GM12878 (cell line): ENCODE results near the gene KCND3. TPM values are rescaled to one million over a fixed set of nuclear protein-coding genes. Genes with fewer than 3 reads are reported as not detected.

ENCODE experiments used
- ATAC-seq: fragments of 200-7000 bp; cut with Tn5 transposase; 3 replicates; pipeline ENCODE4 v1.9.1; 2020; ENCODE audit warnings: mild to moderate bottlenecking, moderate library complexity
- BruUV-seq: library from RNA; stranded (reverse); fragments of 400-500 nt; replicated peaks from 2 replicates; lab custom pipeline; 2021; lab: Mats Ljungman, UMichigan
- CTCF ChIA-PET: fragments of 300-600 bp; sonication (Branson Sonifier 250); formaldehyde crosslinking; extraction: SDS; loops from one replicate; lab custom pipeline; 2021; ENCODE audit warnings: inconsistent platforms; lab: Yijun Ruan, JAX
- POLR2A ChIA-PET: fragments of 350-600 bp; formaldehyde crosslinking; extraction: SDS; loops from one replicate; lab custom pipeline; 2021; ENCODE audit warnings: inconsistent platforms; lab: Charles Lee
- RAD21 ChIA-PET: fragments of 300-600 bp; sonication (Branson Sonifier 250); formaldehyde crosslinking; loops from one replicate; lab custom pipeline; 2023; ENCODE audit warnings: antibody characterized with exemption; ENCODE audit not compliant: unreplicated experiment; lab: Charles Lee
- SMC1A ChIA-PET: fragments of 300-600 bp; sonication (Branson Sonifier 250); formaldehyde crosslinking; loops from one replicate; lab custom pipeline; 2023; ENCODE audit not compliant: unreplicated experiment, uncharacterized antibody; lab: Charles Lee
- DNase-seq: peaks from one replicate; pipeline ENCODE4 v3.0.0-alpha.2; 2011; ENCODE audit warnings: low read depth, low spot score
- FAIRE-seq: peaks from 3 replicates; lab custom pipeline; 2011; peaks lifted over from hg19 to GRCh38; lab: Jason Lieb, UNC
- H2AFZ ChIP-seq: 2 replicates; pipeline ENCODE4 v1.6.0; 2011; ENCODE audit warnings: low read depth, low read length, control low read depth; ENCODE audit not compliant: control insufficient read depth
- H3K27ac ChIP-seq: 2 replicates; pipeline ENCODE4 v1.5.1; 2011; ENCODE audit warnings: control low read depth; ENCODE audit not compliant: control insufficient read depth, insufficient read depth
- H3K27me3 ChIP-seq, 2 experiments: replicated peaks in 1 of 2; 2 replicates each; pipeline versions ENCODE4 v1.6.0 to v1.6.1; 2011; ENCODE audit warnings: low read length in 1 of 2; ENCODE audit not compliant: control insufficient read depth in 2 of 2, insufficient read depth in 2 of 2
- H3K36me3 ChIP-seq, 2 experiments: 2 replicates each; pipeline ENCODE4 v1.5.1; 2011; ENCODE audit warnings: low read length in 1 of 2; ENCODE audit not compliant: control insufficient read depth in 2 of 2, insufficient read depth in 2 of 2
- H3K4me1 ChIP-seq: 2 replicates; pipeline ENCODE4 v1.6.1; 2011; ENCODE audit warnings: mild to moderate bottlenecking, low read length, moderate library complexity, mixed read lengths; ENCODE audit not compliant: control insufficient read depth, insufficient read depth
- H3K4me2 ChIP-seq: 2 replicates; pipeline ENCODE4 v1.6.0; 2011; ENCODE audit warnings: control low read depth; ENCODE audit not compliant: control insufficient read depth, insufficient read depth
- H3K4me3 ChIP-seq: fragments of 200-600 bp; sonication (generic); 2 replicates; pipeline ENCODE4 v1.5.1; 2016
- H3K79me2 ChIP-seq: 2 replicates; pipeline ENCODE4 v1.6.0; 2011; ENCODE audit warnings: low read length; ENCODE audit not compliant: control insufficient read depth, insufficient read depth
- H3K9ac ChIP-seq: 2 replicates; pipeline ENCODE4 v1.8.0; 2011; ENCODE audit warnings: low read length, control low read depth, mixed read lengths; ENCODE audit not compliant: control insufficient read depth, insufficient read depth
- H3K9me3 ChIP-seq: replicated peaks from 3 replicates; pipeline ENCODE4 v1.5.1; 2011; ENCODE audit warnings: mild to moderate bottlenecking, low read length; ENCODE audit not compliant: control insufficient read depth, insufficient read depth
- H4K20me1 ChIP-seq: 2 replicates; pipeline ENCODE4 v1.6.0; 2011; ENCODE audit not compliant: control insufficient read depth, insufficient read depth
- BACH1 ChIP-seq: fragments of 450-650 bp; IDR thresholded peaks from 2 replicates; pipeline ENCODE4 v1.6.1; 2017; ENCODE audit warnings: mild to moderate bottlenecking, borderline replicate concordance
- BMI1 ChIP-seq: fragments of 450-650 bp; IDR thresholded peaks from 2 replicates; pipeline ENCODE4 v1.6.1; 2016; ENCODE audit warnings: mild to moderate bottlenecking, moderate library complexity, borderline replicate concordance
- CBFB ChIP-seq: IDR thresholded peaks from 2 replicates; pipeline ENCODE4 v1.6.1; 2016; ENCODE audit warnings: antibody characterized with exemption, low read depth
- CREM ChIP-seq: IDR thresholded peaks from 2 replicates; pipeline ENCODE4 v1.6.1; 2014; ENCODE audit warnings: antibody characterized with exemption, low read depth
- E2F4 ChIP-seq: IDR thresholded peaks from 2 replicates; pipeline ENCODE4 v1.6.1; 2012; ENCODE audit warnings: low read depth, low read length, improper control_type of control experiment
- IRF4 ChIP-seq: IDR thresholded peaks from 2 replicates; pipeline ENCODE4 v1.6.1; 2011; ENCODE audit warnings: low read depth, low read length
- MTA2 ChIP-seq: fragments of 450-650 bp; IDR thresholded peaks from 2 replicates; pipeline ENCODE4 v1.6.1; 2016; ENCODE audit warnings: low read depth, mild to moderate bottlenecking, moderate library complexity
- MTA3 ChIP-seq: IDR thresholded peaks from 2 replicates; pipeline ENCODE4 v1.6.1; 2012; ENCODE audit warnings: low read length, inconsistent platforms, borderline replicate concordance
- NBN ChIP-seq: fragments of 450-650 bp; IDR thresholded peaks from 2 replicates; pipeline ENCODE4 v1.6.1; 2016
- NFXL1 ChIP-seq: fragments of 450-650 bp; IDR thresholded peaks from 2 replicates; pipeline ENCODE4 v1.6.1; 2017; ENCODE audit warnings: antibody characterized with exemption, mild to moderate bottlenecking, borderline replicate concordance
- NR2F1 ChIP-seq: fragments of 450-650 bp; conservative IDR thresholded peaks from 2 replicates; pipeline ENCODE4 v1.6.1; 2017; ENCODE audit warnings: mild to moderate bottlenecking
- PAX8 ChIP-seq: fragments of 450-650 bp; IDR thresholded peaks from 2 replicates; pipeline ENCODE4 v1.6.1; 2017; ENCODE audit warnings: mild to moderate bottlenecking, moderate library complexity
- RB1 ChIP-seq: fragments of 450-650 bp; formaldehyde crosslinking; IDR thresholded peaks from 2 replicates; pipeline ENCODE4 v1.6.1; 2017; ENCODE audit warnings: mild to moderate bottlenecking, borderline replicate concordance
- RCOR1 ChIP-seq: conservative IDR thresholded peaks from 2 replicates; pipeline ENCODE4 v1.6.1; 2012; ENCODE audit warnings: low read depth, low read length, improper control_type of control experiment
- SKIL ChIP-seq: fragments of 450-650 bp; IDR thresholded peaks from 2 replicates; pipeline ENCODE4 v1.6.1; 2017; ENCODE audit warnings: mild to moderate bottlenecking, low read depth, inconsistent platforms; ENCODE audit not compliant: poor library complexity, severe bottlenecking
- SPI1 ChIP-seq: IDR thresholded peaks from 2 replicates; pipeline ENCODE4 v1.6.1; 2011; ENCODE audit warnings: low read depth, mild to moderate bottlenecking, low read length, moderate library complexity, borderline replicate concordance; ENCODE audit not compliant: insufficient read depth
- SREBF2 ChIP-seq: IDR thresholded peaks from 2 replicates; pipeline ENCODE4 v1.6.1; 2012; ENCODE audit warnings: mild to moderate bottlenecking, low read length
- YBX1 ChIP-seq: fragments of 450-650 bp; IDR thresholded peaks from 2 replicates; pipeline ENCODE4 v1.6.1; 2016; ENCODE audit warnings: antibody characterized with exemption
- ZNF384 ChIP-seq: IDR thresholded peaks from 2 replicates; pipeline ENCODE4 v1.6.1; 2012; ENCODE audit warnings: low read depth, mild to moderate bottlenecking, low read length, improper control_type of control experiment, borderline replicate concordance
- WGBS: methylation state at CpG from one replicate; pipeline ENCODE4 v1.1.6; 2016; ENCODE audit warnings: low lambda C conversion rate; ENCODE audit not compliant: insufficient replicate concordance, insufficient coverage; ENCODE audit errors: missing lambda C conversion rate; 5-methylcytosine and 5-hydroxymethylcytosine counted together
- in situ Hi-C: fragments of 300-500 bp; cut with MboI; formaldehyde crosslinking; loops from 9 replicates; pipeline ENCODE4 v1.14.3; 2018; ENCODE audit warnings: mixed read lengths
- intact Hi-C: fragments of 100-400 bp; cut with micrococcal nuclease; formaldehyde crosslinking; loops from one replicate; pipeline ENCODE4 v1.14.2; 2022; ENCODE audit not compliant: unreplicated experiment
- polyA plus RNA-seq, 11 experiments: library from polyadenylated mRNA; depleted of rRNA in 4 of 11; unstranded in 6 of 11; stranded (reverse) in 5 of 11; fragments of >200 nt; fragmentation: Nextera tagmentation in 4 of 11; fragmentation: Illumina TruSeq in 1 of 11; extraction: Ambion mirVana in 4 of 11; extraction: Trizol in 1 of 11; gene quantifications; 1 replicate in 1 of 11; 2 replicates in 10 of 11; pipeline versions ENCODE4 v1.2.1 to v1.2.3, GENCODE V29; 2011 to 2016; ENCODE audit warnings: inconsistent platforms in 2 of 11, missing spikeins in 2 of 11, low read depth in 1 of 11
- total RNA-seq, 4 experiments: library from RNA; depleted of rRNA in 3 of 4; stranded (reverse); fragments of >200 nt in 3 of 4; fragmentation: Illumina TruSeq in 1 of 4; extraction: Trizol in 1 of 4; gene quantifications; 2 replicates each; pipeline versions ENCODE4 v1.2.1 to v1.2.3, GENCODE V29; 2013 to 2021

The KCND3 gene
- total and polyA plus RNA-seq, 10 of the 15 experiments (the other 5 are each of a cell fraction or from before 2014, with no cell fraction given), result 0.02 TPM; not detected in 9

GRCh38 chr1:111777301-111777700 lies 212.2 kb downstream of the KCND3 start:
- Histone ChIP-seq H3K27ac (no peak overlapping the region), H3K4me2 (no peak overlapping the region), H3K4me3 (no peak overlapping the region), H3K9ac (no peak overlapping the region), H3K36me3 (no peaks in the 10 kb centered on the region), H3K79me2 (no peaks in the 10 kb centered on the region), H3K27me3 (no peaks in the 10 kb centered on the region; a peak in 1 of 4 replicates), H3K4me1 (no peaks in the 10 kb centered on the region), H2AFZ (no peak overlapping the region), H4K20me1 (no peaks in the 10 kb centered on the region), H3K9me3 (no peaks in the 10 kb centered on the region)
- POLR2A ChIA-PET, result no interaction called here
- ATAC-seq (no peak), DNase-seq (no peak), FAIRE-seq (no peak)
- in situ Hi-C loops (no loop called here), intact Hi-C loops (no loop called here)
- CTCF ChIA-PET, result interaction anchor here (0.5 to 1.1 kb wide), 2 partner anchors 63 to 326 kb away, joined by 3 read pairs; no protein-coding TSS in a partner anchor
- SMC1A ChIA-PET, result no interaction called here
- RAD21 ChIA-PET, result no interaction called here
- BruUV-seq, result no TSS peak
- WGBS, result 71% methylated on average over 1 of the region's 1 CpG
- TF ChIP-seq CREM, result no peak
- no peak for TF ChIP-seq ZNF384
- no peak for TF ChIP-seq PAX8
- no peak for TF ChIP-seq SREBF2
- no peak for TF ChIP-seq NBN

GRCh38 chr1:111776861-111777260 lies 212.6 kb downstream of the KCND3 start:
- ChIA-PET SMC1A (no interaction called here), RAD21 (no interaction called here), POLR2A (no interaction called here), CTCF (no interaction called here)
- Histone ChIP-seq H4K20me1 (no peaks in the 10 kb centered on the region), H3K27ac (no peak overlapping the region), H3K4me2 (no peak overlapping the region), H3K36me3 (no peaks in the 10 kb centered on the region), H3K4me1 (no peaks in the 10 kb centered on the region), H3K9me3 (no peaks in the 10 kb centered on the region), H3K27me3 (no peaks in the 10 kb centered on the region; a peak in 1 of 4 replicates), H3K4me3 (no peak overlapping the region), H2AFZ (no peak overlapping the region), H3K79me2 (no peaks in the 10 kb centered on the region), H3K9ac (no peak overlapping the region)
- no peak for ATAC-seq
- in situ Hi-C loops, result no loop called here
- intact Hi-C loops, result no loop called here
- BruUV-seq, result no TSS peak
- no peak for DNase-seq
- FAIRE-seq, result no peak
- 63% methylated on average over 8 of the region's 8 CpGs for WGBS
- TF ChIP-seq RCOR1 (no peak), YBX1 (no peak), NR2F1 (no peak), MTA3 (no peak), NFXL1 (no peak), IRF4 (no peak), SKIL (no peak), MTA2 (no peak), CBFB (no peak), RB1 (no peak), E2F4 (no peak), BACH1 (no peak), CREM (no peak), BMI1 (no peak), SPI1 (no peak)
